Keratinocyte (primary cell): Measurements from ENCODE around the gene FAM90A1.
"Not testable (repeated sequence)": the region's sequence is repeated elsewhere in the genome, so short reads cannot be mapped to it uniquely, and the experiment has no call there.

Source experiments
- CTCF ChIP-seq, 3 experiments: IDR thresholded peaks in 1 of 3; conservative IDR thresholded peaks in 1 of 3; optimal IDR thresholded peaks in 1 of 3; 2 replicates in 2 of 3; 3 replicates in 1 of 3; pipeline versions ENCODE3 to v1.5.1; 2011; ENCODE audit warnings: low read length in 3 of 3, mild to moderate bottlenecking in 3 of 3, moderate library complexity in 2 of 3, control low read depth in 1 of 3, inconsistent platforms in 1 of 3; ENCODE audit not compliant: insufficient read depth in 2 of 3; ENCODE audit errors: extremely low read depth in 1 of 3
- EZH2 ChIP-seq: IDR thresholded peaks from one replicate; pipeline ENCODE4 v1.6.1; 2012; ENCODE audit warnings: inconsistent platforms, mild to moderate bottlenecking, low read length, moderate library complexity

GRCh38 chr12:8234746-8235145 is 7.3 kb upstream of the FAM90A1 start:
- not testable (repeated sequence) for TF ChIP-seq EZH2; CTCF (optimal IDR thresholded peaks at IDR 0.05 in 1 of 3, IDR thresholded peaks at IDR 0.05 in 1 of 3, conservative IDR thresholded peaks at IDR 0.05 in 1 of 3; ENCODE audit: extremely low read depth in 1 of 3, insufficient read depth in 2 of 3, low read length in 3 of 3)
